ENCODE data around the gene WDR44.

WDR44 gene

DNA sequence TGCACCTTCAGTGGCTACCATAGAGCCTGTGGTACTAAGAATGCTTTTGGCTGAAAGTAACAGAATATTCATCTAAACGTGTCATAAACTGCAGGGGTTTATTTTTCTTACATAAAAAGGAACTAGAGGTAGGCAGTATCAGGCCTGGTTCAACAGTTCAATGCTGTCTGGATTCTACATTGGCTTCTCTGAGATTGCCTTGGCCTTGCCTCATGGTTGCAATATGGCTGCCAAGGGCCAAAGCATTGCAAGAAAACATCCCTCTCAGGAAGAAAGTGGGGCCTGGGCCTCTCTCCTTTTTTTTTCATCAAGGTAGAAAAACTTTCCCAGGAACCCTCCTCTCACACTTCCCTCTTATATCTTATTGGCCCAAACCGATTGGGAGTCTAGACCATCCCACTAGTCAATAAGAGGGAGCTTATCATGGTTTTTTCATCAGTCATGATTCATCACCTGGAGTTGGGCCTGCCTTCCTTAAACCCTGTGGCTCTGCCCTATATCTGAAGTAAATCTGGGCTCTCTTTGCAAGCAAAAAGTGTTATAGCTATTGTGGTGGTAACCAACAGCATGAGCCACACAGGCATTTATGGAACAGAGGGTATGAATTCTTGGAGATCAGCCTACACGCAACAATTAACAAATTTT is 147.9 kb downstream of the WDR44 start:
- no peaks in the 10 kb centered on the region for H3K27me3 ChIP-seq (replicated peaks; ENCODE audit: insufficient read depth, low read length)
- H3K9ac ChIP-seq (ENCODE audit: low read length), result no peak overlapping the region

DNA sequence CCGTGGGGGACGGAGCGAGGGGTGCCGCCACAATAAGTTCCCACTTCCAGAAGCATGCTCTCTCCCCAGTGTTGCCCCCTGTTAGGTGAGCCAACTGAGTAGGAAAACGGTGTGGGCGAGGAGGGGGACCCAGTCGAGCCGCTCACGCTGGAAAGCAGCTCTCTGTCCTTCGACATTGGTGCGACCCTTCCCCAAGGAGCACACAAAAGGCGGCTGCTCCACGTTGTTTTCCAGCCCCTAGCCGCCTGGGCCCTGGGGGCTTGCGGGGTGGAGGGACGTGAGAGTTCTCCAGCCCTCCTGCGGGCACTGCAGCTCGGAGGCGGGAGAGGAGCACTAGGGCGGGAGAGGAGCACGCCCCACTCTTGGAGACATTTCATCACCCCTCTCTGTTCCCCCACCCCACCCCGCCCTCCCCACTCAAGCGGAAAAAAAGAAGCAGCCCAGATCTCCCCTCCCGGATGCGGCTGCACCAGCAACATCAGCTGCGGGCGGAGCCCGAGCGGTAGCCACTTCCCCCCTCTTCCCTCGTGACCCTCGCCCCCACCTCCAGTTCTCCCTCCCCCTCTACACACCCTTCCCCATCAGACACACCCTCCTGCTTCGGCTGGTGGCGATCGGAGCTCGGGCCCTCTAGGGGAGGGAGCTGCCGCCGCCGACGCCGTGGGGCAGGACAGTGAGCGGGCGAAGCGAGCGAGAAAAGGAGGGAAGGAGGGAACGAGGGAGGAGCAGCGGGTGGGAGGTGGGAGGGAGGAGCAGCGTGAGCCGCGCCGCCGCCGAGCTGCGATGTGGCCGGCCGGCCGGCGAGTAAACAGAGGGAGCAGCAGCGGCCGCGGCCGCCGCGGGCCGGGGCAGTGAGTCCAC is 149.4 kb downstream of the WDR44 start, which contains the start of gene DOCK11:
DOCK11 (plus strand) TSS at position 755 of the 861 bp plus-strand sequence. CDS start 157 bp downstream, outside the sequence.
- H3K9me3 ChIP-seq (replicated peaks; ENCODE audit: insufficient read depth, low read length), result no peaks in the 10 kb centered on the region
- peak within 1 kb of the TSS; percentile 62 for H3K9ac ChIP-seq (ENCODE audit: low read length)
- peak within 1 kb of the TSS; percentile 82 for H2AFZ ChIP-seq (ENCODE audit: low read length)
- TF ChIP-seq, protein P1, sequence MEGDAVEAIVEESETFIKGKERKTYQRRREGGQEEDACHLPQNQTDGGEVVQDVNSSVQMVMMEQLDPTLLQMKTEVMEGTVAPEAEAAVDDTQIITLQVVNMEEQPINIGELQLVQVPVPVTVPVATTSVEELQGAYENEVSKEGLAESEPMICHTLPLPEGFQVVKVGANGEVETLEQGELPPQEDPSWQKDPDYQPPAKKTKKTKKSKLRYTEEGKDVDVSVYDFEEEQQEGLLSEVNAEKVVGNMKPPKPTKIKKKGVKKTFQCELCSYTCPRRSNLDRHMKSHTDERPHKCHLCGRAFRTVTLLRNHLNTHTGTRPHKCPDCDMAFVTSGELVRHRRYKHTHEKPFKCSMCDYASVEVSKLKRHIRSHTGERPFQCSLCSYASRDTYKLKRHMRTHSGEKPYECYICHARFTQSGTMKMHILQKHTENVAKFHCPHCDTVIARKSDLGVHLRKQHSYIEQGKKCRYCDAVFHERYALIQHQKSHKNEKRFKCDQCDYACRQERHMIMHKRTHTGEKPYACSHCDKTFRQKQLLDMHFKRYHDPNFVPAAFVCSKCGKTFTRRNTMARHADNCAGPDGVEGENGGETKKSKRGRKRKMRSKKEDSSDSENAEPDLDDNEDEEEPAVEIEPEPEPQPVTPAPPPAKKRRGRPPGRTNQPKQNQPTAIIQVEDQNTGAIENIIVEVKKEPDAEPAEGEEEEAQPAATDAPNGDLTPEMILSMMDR (IDR thresholded peaks at IDR 0.05; ENCODE audit: low read length), result no peak
- no peak for TF ChIP-seq EZH2phosphoT487 (IDR thresholded peaks at IDR 0.05; ENCODE audit: low read length)
- TF ChIP-seq EZH2 (optimal IDR thresholded peaks at IDR 0.05; ENCODE audit: low read depth, low read length), result no peak
- no peak within 1 kb of the TSS for H3K27ac ChIP-seq (ENCODE audit: low read length)
- peak within 1 kb of the TSS; percentile 79 for H3K4me3 ChIP-seq (ENCODE audit: low read length)
- peak within 1 kb of the TSS; percentile 66 for H3K4me2 ChIP-seq (ENCODE audit: low read depth, low read length)
- no peaks in the 10 kb centered on the region for H3K27me3 ChIP-seq (replicated peaks; ENCODE audit: insufficient read depth, low read length)
- H4K20me1 ChIP-seq (ENCODE audit: insufficient read depth, low read length), result no peaks in the 10 kb centered on the region
- no peaks in the 10 kb centered on the region for H3K4me1 ChIP-seq (ENCODE audit: low read length)
- no peaks in the 10 kb centered on the region for H3F3A ChIP-seq (ENCODE audit: insufficient read depth, low read length)
- DNase-seq, result peak; percentile 72
- no peaks in the 10 kb centered on the region for H3K9me2 ChIP-seq (replicated peaks; ENCODE audit: insufficient read depth, low read length)
- no peaks in the 10 kb centered on the region for H3K36me3 ChIP-seq (replicated peaks; ENCODE audit: insufficient read depth, low read length)
- H3K79me2 ChIP-seq (ENCODE audit: low read length), result no peaks in the 10 kb centered on the region; the same call in 1 of the 2 replicates

More for the DNA sequence above, 147.9 kb downstream of the WDR44 start:
- no peak overlapping the region for H3K4me2 ChIP-seq (ENCODE audit: low read depth, low read length)
- H3K9me2 ChIP-seq (replicated peaks; ENCODE audit: insufficient read depth, low read length), result no peaks in the 10 kb centered on the region
- no peak overlapping the region for H3K27ac ChIP-seq (ENCODE audit: low read length)
- no peak overlapping the region for H3K4me3 ChIP-seq (ENCODE audit: low read length)
- H4K20me1 ChIP-seq (ENCODE audit: insufficient read depth, low read length), result no peaks in the 10 kb centered on the region
- H3F3A ChIP-seq (ENCODE audit: insufficient read depth, low read length), result no peaks in the 10 kb centered on the region
- H3K4me1 ChIP-seq (ENCODE audit: low read length), result no peaks in the 10 kb centered on the region
- no peak overlapping the region for H2AFZ ChIP-seq (ENCODE audit: low read length)
- DNase-seq, result no peak
- H3K9me3 ChIP-seq (replicated peaks; ENCODE audit: insufficient read depth, low read length), result no peaks in the 10 kb centered on the region
- H3K36me3 ChIP-seq (replicated peaks; ENCODE audit: insufficient read depth, low read length), result no peaks in the 10 kb centered on the region
- TF ChIP-seq EZH2phosphoT487 (IDR thresholded peaks at IDR 0.05; ENCODE audit: low read length) (no peak), EZH2 (optimal IDR thresholded peaks at IDR 0.05; ENCODE audit: low read depth, low read length) (no peak)
- TF ChIP-seq, protein P1 (IDR thresholded peaks at IDR 0.05; ENCODE audit: low read length), result no peak
- no peaks in the 10 kb centered on the region; the same call in 1 of the 2 replicates for H3K79me2 ChIP-seq (ENCODE audit: low read length)

DNA sequence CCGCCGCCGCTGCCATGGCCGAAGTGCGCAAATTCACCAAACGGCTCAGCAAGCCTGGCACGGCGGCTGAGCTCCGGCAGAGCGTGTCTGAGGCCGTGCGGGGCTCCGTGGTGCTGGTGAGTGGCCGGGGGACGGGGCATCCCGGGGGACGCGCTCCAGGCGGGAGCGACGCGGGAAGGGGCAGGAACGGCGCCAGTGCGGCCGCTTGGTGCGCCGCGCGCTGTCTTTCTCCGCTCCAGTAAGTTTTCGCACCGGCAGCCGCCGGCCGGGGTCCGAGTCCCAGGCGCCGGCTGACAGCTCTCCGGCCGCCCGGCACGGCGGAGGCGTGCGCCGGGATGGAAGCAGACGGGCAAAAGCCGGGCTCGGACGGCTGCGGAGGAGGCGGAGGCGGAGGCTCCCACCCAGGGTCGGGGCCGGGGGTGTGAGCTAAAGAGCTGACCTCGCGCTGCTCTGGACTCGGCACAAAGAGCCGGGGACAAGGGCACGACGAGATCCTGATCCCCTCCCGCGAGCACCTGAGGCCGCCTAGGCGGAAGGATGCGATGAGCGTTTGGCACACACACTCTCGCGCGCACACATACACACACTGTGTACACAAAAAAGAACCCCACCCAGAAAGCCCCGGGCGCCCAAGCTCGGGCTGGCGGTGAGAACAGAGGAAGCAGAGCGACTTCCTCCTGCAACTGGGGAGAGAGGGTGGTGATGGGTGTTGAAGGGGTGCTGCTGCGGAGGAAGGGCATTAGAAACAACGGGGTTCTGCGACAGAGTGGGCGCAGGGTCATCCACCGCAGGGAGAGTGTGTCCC is 150.3 kb downstream of the WDR44 start:
- H3K4me1 ChIP-seq (ENCODE audit: low read length), result no peaks in the 10 kb centered on the region
- H3K9me3 ChIP-seq (replicated peaks; ENCODE audit: insufficient read depth, low read length), result no peaks in the 10 kb centered on the region
- no peaks in the 10 kb centered on the region for H3K27me3 ChIP-seq (replicated peaks; ENCODE audit: insufficient read depth, low read length)
- peak overlapping the region; percentile 79 for H3K4me3 ChIP-seq (ENCODE audit: low read length)
- H3K27ac ChIP-seq (ENCODE audit: low read length), result no peak overlapping the region
- peak overlapping the region; percentile 82 for H2AFZ ChIP-seq (ENCODE audit: low read length)
- peak; percentile 60 for DNase-seq
- TF ChIP-seq, protein P1 (IDR thresholded peaks at IDR 0.05; ENCODE audit: low read length), result no peak
- no peak for TF ChIP-seq EZH2phosphoT487 (IDR thresholded peaks at IDR 0.05; ENCODE audit: low read length)
- no peak for TF ChIP-seq EZH2 (optimal IDR thresholded peaks at IDR 0.05; ENCODE audit: low read depth, low read length)
- no peaks in the 10 kb centered on the region for H4K20me1 ChIP-seq (ENCODE audit: insufficient read depth, low read length)
- no peaks in the 10 kb centered on the region; the same call in 1 of the 2 replicates for H3K79me2 ChIP-seq (ENCODE audit: low read length)
- peak overlapping the region; percentile 62 for H3K9ac ChIP-seq (ENCODE audit: low read length)
- H3K36me3 ChIP-seq (replicated peaks; ENCODE audit: insufficient read depth, low read length), result no peaks in the 10 kb centered on the region
- peak overlapping the region; percentile 66 for H3K4me2 ChIP-seq (ENCODE audit: low read depth, low read length)
- no peaks in the 10 kb centered on the region for H3F3A ChIP-seq (ENCODE audit: insufficient read depth, low read length)
- H3K9me2 ChIP-seq (replicated peaks; ENCODE audit: insufficient read depth, low read length), result no peaks in the 10 kb centered on the region
